WTC11 (cell line): Measurements from ENCODE around the gene AGAP1.

Experiments
- CBFB ChIP-seq: sonication (generic); formaldehyde crosslinking; IDR thresholded peaks from 2 replicates; pipeline ENCODE4 v1.8.1; 2022; ENCODE audit warnings: mild to moderate bottlenecking, low read depth, missing genetic modification reagents
- CTCF ChIP-seq: fragments of 200-600 bp; IDR thresholded peaks from 2 replicates; pipeline ENCODE4 v1.8.0; 2022; ENCODE audit warnings: antibody characterized with exemption
- ELF4 ChIP-seq: sonication (generic); formaldehyde crosslinking; IDR thresholded peaks from 2 replicates; pipeline ENCODE4 v1.8.1; 2022; ENCODE audit warnings: low read depth, mild to moderate bottlenecking, moderate library complexity, missing genetic modification reagents
- FOXJ3 ChIP-seq: sonication (generic); formaldehyde crosslinking; IDR thresholded peaks from 2 replicates; pipeline ENCODE4 v1.9.0; 2021; ENCODE audit warnings: missing genetic modification reagents, mild to moderate bottlenecking, borderline replicate concordance
- FOXP1 ChIP-seq: sonication (generic); formaldehyde crosslinking; IDR thresholded peaks from 2 replicates; pipeline ENCODE4 v1.8.0; 2022; ENCODE audit warnings: missing genetic modification reagents, mild to moderate bottlenecking, moderate library complexity, borderline replicate concordance
- GRHL2 ChIP-seq: fragments of 250-450 bp; sonication (Bioruptor Pico); IDR thresholded peaks from 2 replicates; pipeline ENCODE4 v1.8.0; 2022; ENCODE audit warnings: mild to moderate bottlenecking, moderate library complexity; ENCODE audit not compliant: insufficient replicate concordance, severe bottlenecking
- MAX ChIP-seq: sonication (generic); formaldehyde crosslinking; IDR thresholded peaks from 2 replicates; pipeline ENCODE4 v1.8.0; 2022; ENCODE audit warnings: mild to moderate bottlenecking, missing genetic modification reagents
- USF1 ChIP-seq: sonication (generic); formaldehyde crosslinking; IDR thresholded peaks from 2 replicates; pipeline ENCODE4 v1.8.0; 2022; ENCODE audit warnings: mild to moderate bottlenecking, missing genetic modification reagents
- ZNF121 ChIP-seq: sonication (generic); formaldehyde crosslinking; IDR thresholded peaks from 2 replicates; pipeline ENCODE4 v1.8.0; 2023; ENCODE audit warnings: missing genetic modification reagents

GRCh38 chr2:235868224-235868623 lies 374.4 kb downstream of the AGAP1 start:
- TF ChIP-seq CBFB (CRISPR knock-in tag) (no peak), GRHL2 (no peak), FOXP1 (no peak), ZNF121 (CRISPR knock-in tag) (no peak), CTCF (no peak), ELF4 (CRISPR knock-in tag) (no peak), FOXJ3 (no peak), USF1 (no peak), MAX (CRISPR knock-in tag) (no peak)
